ENCODE results near the gene ZNF672. TPM values are rescaled to one million over a fixed set of nuclear protein-coding genes. Genes with fewer than 3 reads are reported as not detected.

Gene ZNF672
- total RNA-seq, 3 donors from 2014 or later, result 23.2 to 31.6 (median 27.2) TPM

GRCh38 chr1:248849637-248850036, 11.6 kb downstream of the ZNF672 start:
- Histone ChIP-seq H3K9me3 (no peaks in the 10 kb centered on the region), H3K36me3 (peaks cover 18% of the 10 kb centered on the region), H3K4me3 (no peak overlapping the region), H3K27me3 (no peaks in the 10 kb centered on the region), H3K27ac (no peak overlapping the region), H3K4me1 (no peaks in the 10 kb centered on the region)
- no peak for DNase-seq (ENCODE audit: low spot score in 2 of 2)
- TF ChIP-seq POLR2AphosphoS5 (IDR thresholded peaks at IDR 0.05) (no peak), CTCF (IDR thresholded peaks at IDR 0.05) (no peak), POLR2A (IDR thresholded peaks at IDR 0.05) (no peak)
- intact Hi-C loops (cut with DNase I; ENCODE audit: low total_unique reads), result no loop called here

- Histone ChIP-seq H3K27ac (no peak overlapping the region), H3K4me1 (no peaks in the 10 kb centered on the region), H3K9me3 (no peaks in the 10 kb centered on the region), H3K27me3 (no peaks in the 10 kb centered on the region), H3K4me3 (no peak overlapping the region), H3K36me3 (peaks cover 18% of the 10 kb centered on the region)
- no peak for DNase-seq (ENCODE audit: low spot score in 2 of 2)
- TF ChIP-seq CTCF (IDR thresholded peaks at IDR 0.05), result no peak
- no peak for TF ChIP-seq POLR2AphosphoS5 (IDR thresholded peaks at IDR 0.05)
- no peak for TF ChIP-seq POLR2A (IDR thresholded peaks at IDR 0.05)
- intact Hi-C loops (cut with DNase I; ENCODE audit: low total_unique reads), result no loop called here
Observed at GRCh38 chr1:248850124-248850523, 12.1 kb downstream of the ZNF672 start.

GRCh38 chr1:248850536-248851251, 12.7 kb downstream of the ZNF672 start:
- Histone ChIP-seq H3K4me3 (no peak overlapping the region), H3K4me1 (no peaks in the 10 kb centered on the region), H3K9me3 (no peaks in the 10 kb centered on the region), H3K27ac (no peak overlapping the region), H3K27me3 (no peaks in the 10 kb centered on the region), H3K36me3 (peaks cover 18% of the 10 kb centered on the region)
- TF ChIP-seq POLR2AphosphoS5 (IDR thresholded peaks at IDR 0.05) (no peak), POLR2A (IDR thresholded peaks at IDR 0.05) (no peak), CTCF (IDR thresholded peaks at IDR 0.05) (no peak)
- intact Hi-C loops (cut with DNase I; ENCODE audit: low total_unique reads), result no loop called here
- no peak for DNase-seq (ENCODE audit: low spot score in 2 of 2)

GRCh38 chr1:248851390-248851789, 13.4 kb downstream of the ZNF672 start:
- H3K27me3 ChIP-seq, result no peaks in the 10 kb centered on the region
- DNase-seq (ENCODE audit: low spot score in 2 of 2), result no peak
- no peak for TF ChIP-seq CTCF (IDR thresholded peaks at IDR 0.05)
- no peak for TF ChIP-seq POLR2AphosphoS5 (IDR thresholded peaks at IDR 0.05)
- no peak for TF ChIP-seq POLR2A (IDR thresholded peaks at IDR 0.05)
- no peaks in the 10 kb centered on the region for H3K4me1 ChIP-seq
- H3K36me3 ChIP-seq, result peaks cover 18% of the 10 kb centered on the region
- H3K27ac ChIP-seq, result no peak overlapping the region
- no peaks in the 10 kb centered on the region for H3K9me3 ChIP-seq
- no peak overlapping the region for H3K4me3 ChIP-seq
- intact Hi-C loops (cut with DNase I; ENCODE audit: low total_unique reads), result no loop called here

- Histone ChIP-seq H3K4me1 (peaks cover 2 to 6% of the 10 kb centered on the region in 2 donors), H3K27me3 (no peaks in the 10 kb centered on the region), H3K9me3 (no peaks in the 10 kb centered on the region), H3K4me3 (no peak overlapping the region), H3K36me3 (peaks cover 6% of the 10 kb centered on the region), H3K27ac (no peak overlapping the region)
- TF ChIP-seq POLR2AphosphoS5 (IDR thresholded peaks at IDR 0.05) (no peak), CTCF (IDR thresholded peaks at IDR 0.05) (no peak), POLR2A (IDR thresholded peaks at IDR 0.05) (no peak)
- DNase-seq (ENCODE audit: low spot score in 2 of 2), result no peak
- intact Hi-C loops (cut with DNase I; ENCODE audit: low total_unique reads), result no loop called here
Observed at GRCh38 chr1:248852481-248853405, 14.7 kb downstream of the ZNF672 start.
